DOHH2 (cell line): ENCODE measurements around the gene SLC12A3.

Experiments
- CTCF ChIP-seq: fragments of 200-600 bp; sonication (generic); IDR thresholded peaks from one replicate; pipeline ENCODE4 v1.5.1; 2014; ENCODE audit warnings: antibody characterized with exemption, mild to moderate bottlenecking, low read depth, low read length; ENCODE audit not compliant: poor library complexity, severe bottlenecking
- EZH2phosphoT487 ChIP-seq: fragments of 200-600 bp; sonication (generic); IDR thresholded peaks from 2 replicates; pipeline ENCODE4 v1.6.1; 2017; ENCODE audit warnings: borderline replicate concordance, mild to moderate bottlenecking, antibody characterized with exemption, low read length, moderate library complexity, mixed read lengths

DNA sequence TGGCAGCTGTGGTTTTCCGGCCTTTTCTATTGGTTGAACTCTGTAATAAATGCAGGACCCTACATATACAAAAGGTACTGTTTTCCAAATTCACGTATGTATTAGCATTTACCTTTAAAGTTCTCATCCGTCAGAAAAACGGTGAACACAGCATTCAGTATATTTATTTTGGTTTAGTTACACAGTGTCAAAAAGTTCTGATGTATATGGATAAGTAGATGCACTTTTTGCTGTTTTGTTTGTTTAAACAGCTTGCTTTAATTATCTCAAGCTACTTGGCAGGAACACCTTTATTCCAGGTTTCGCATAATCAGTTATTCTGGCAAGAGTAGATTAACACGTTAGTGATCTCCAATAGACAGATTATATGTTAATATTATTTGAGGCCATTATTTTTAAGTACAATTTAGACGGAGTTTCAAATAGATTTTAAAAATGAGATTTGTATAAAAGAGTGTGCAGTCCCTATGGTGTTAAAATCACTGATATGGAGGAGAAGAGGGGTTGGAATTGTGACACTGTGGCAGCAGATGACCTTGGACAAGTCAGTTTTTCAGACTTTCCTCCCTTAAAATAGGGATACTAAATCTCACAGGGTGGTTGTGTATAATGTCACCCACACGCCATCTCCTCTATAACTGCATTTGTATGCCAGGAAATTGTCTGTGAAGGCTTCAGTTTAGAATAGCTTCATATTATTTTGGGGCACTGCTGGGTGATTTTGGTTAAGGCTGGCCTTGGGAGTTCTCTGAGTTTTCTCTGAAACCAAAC lies 69.0 kb downstream of the SLC12A3 start:
- TF ChIP-seq CTCF = no peak
- no peak for TF ChIP-seq EZH2phosphoT487
